HG03066 (cell line): Measurements from ENCODE around the gene VPS36.
"Not testable (repeated sequence)": the region's sequence is repeated elsewhere in the genome, so short reads cannot be mapped to it uniquely, and the experiment has no call there.

Experiments
- ATAC-seq: cut with Tn5 transposase; IDR thresholded peaks from one replicate; pipeline ENCODE4 v1.9.1; 2021; ENCODE audit warnings: low read depth; ENCODE audit not compliant: unreplicated experiment

The VPS36 gene

DNA sequence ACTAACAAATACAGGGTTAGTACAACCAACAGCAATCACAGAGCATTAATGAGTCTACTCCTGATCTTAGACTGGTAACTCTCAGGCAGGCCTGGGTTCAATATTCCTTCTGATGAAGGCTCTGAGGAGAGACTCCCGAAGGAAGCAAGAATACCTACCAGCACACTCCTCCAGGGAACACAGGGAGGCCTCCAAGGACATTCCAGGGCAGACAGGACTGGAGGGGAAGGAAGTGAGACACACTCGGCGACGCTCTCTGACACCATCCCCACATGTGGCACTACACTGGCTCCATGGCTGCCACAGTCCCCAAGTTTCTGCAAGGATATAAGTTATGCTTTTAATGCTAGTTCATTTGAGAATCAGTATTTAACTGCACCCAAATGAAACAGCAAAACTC lies 64.6 kb downstream of the VPS36 start:
- no peak for ATAC-seq

DNA sequence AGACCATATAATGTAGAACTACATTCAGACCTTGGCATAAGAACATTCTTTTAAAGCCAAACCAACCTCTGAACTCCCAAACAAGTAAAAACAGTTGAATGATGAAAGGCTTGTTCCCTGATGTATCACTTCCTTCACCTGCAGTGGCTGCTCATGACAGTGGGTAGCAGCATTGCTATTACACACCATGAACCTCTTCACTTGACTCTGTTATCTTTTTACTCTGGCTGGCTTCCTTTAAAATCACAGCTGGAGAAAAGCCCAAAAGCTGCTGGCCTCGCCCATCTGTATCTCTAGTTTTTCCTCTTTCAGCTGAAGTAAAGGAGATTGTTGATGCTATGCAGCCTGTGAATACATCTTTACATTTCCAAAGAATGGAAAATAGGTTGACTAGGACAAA lies 67.1 kb downstream of the VPS36 start:
- ATAC-seq: no peak

DNA sequence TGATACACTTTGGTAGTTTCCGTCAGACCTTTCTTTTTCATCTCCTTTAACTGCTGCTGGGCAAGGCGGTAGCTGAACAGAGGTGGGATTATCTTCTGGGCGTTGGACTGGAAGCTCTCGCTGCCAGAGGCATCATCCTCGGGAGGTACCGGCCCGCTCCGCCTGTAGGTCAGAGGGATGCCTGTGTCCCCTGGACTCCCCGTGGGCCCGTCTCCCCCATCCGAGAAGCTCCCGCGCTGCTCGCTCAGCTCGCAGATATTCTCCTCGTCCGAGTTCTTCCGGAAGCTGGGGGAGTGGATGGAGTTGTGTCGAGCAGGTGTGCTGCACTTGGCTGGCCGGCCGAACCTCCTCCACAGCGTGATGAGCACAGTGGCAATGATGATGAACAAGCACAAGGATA lies 72.1 kb downstream of the VPS36 start:
- ATAC-seq: no peak

DNA sequence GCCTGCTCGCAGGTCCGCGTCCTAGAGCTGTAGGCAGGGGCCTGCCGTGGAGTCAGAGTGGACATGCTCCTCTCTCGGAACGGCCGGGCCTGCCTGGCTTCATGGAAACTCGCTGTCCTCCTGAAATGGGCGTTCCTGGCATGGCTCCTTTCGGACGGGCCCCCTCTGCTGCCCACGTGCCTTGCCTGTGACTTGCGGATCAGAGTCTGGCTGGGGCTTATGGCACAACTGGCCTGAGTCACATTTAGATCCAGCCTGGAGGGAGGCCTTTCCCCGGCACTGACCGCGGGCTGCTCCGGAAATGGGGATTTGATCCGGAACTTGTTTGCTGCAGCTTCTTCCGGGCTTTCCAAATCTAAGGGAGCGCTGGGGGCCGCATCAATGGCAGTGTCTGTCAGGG lies 72.5 kb downstream of the VPS36 start:
- no peak for ATAC-seq

DNA sequence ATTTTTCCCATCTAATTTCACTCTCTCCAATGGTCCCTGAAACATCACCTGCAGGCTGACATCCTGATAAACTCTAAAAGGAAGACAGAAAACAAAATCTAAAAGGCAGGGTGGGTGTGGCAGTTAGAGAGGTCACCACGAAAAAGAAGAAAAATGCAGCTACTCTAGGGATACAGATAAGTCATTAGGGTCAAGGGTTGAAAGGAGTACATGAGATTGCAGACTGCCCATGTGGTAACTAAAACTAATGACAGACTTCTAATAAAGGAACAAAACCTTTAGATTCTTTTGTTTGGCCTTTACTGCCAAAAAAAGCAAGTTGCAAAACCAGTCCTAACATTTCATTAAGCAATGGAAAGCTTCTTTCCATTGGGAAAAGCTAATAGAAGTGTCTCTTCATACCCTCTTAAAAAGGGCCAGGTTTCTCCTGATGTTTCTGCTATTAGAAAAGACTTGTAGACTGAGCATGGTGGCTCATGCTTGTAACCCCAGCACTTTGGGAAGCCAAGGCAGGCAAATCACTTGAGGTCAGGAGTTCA lies 75.5 kb downstream of the VPS36 start:
- ATAC-seq: no peak

DNA sequence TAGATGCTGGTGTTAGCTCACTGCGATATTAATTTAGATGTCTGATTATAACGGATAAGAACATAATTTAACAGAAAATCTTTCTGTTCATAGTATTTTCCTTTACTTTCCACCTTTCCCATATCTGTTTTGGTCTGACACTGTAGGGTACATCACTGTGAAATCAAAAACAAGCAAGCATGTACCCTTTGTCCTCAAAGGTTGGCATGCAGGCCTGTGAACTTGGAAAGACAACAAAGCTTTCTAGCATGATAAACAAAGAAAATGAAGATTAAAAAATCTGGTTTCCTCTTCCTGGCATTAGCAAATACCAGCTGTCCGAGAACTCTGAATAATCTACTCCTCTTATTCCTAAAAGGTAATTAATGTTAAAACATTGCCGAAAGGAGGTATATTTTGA lies 76.0 kb downstream of the VPS36 start:
- no peak for ATAC-seq

DNA sequence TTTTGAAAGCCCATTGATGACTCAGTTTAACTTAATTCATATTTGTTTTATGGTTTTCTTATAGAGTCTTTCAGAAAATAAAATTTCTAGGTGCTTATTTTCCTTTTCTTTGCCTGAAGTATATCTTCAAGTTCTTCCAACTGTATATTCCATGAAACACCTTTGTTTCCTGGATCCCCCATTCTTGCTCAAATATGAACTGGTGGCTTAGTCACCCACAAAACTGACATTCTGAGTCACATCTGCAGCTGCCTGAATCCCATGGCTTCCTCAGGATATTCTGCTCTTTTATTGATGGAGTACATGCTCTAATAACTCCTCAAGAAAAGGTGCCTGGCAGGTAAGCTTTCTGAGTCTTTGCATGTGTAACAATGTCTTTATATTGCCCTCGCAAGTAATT lies 77.2 kb downstream of the VPS36 start:
- ATAC-seq: not testable (repeated sequence)

DNA sequence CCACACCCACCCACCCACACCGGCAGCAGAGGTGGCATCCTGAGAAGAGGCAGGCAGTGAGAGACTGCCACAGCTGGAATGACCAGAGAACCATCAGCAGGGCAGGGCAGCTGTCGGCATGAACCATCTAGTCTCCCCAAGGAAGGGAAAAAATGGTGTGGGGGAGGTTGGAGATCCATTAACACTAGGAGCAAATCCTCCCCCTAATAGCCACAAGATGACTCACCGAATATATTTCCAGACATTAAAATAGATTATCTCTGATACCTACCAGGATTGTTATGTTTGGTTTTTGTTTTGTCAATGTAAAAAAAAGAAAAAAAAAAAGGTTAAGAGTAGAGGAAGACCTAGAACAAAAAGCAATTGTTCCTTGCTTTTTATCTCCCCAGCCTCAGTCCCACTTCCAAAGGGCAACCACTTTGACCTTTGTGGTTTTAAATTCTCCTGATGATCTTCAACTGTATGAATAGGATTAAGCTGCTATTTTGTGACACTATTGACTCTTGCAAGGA lies 78.6 kb downstream of the VPS36 start:
- ATAC-seq: no peak

DNA sequence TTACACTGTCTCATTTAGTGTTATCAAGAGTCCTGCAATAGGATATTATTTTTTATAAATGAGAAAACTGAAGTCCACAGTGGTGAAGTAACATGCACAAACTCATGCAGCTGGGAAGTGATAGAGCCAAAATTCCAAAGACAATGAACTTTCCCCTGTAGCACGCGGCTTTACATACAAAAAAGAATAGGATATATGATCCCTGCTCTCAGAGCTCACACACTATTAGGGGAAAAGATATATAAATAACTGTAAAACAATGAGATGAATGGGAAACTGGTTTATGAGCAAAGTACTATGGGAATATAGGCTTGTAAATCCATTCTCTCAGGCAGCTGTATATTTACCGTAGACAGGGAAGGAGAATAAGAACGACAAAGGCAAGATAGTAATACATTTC lies 84.1 kb downstream of the VPS36 start:
- ATAC-seq: no peak
